Measurements from ENCODE around the gene LRRC43. TPM values are rescaled to one million over a fixed set of nuclear protein-coding genes. Genes with fewer than 3 reads are reported as not detected.

LRRC43 gene
- total and polyA plus RNA-seq, 4 donors, result 0.03 to 0.67 (median 0.13) TPM; not detected in 1

GRCh38 chr12:122215771-122216170, 32.8 kb downstream of the LRRC43 start:
- no peaks in the 10 kb centered on the region for H3K9me3 ChIP-seq (ENCODE audit: control insufficient read depth in 4 of 4, low read length in 3 of 4)
- no peaks in the 10 kb centered on the region for H3K27me3 ChIP-seq (ENCODE audit: control insufficient read depth in 4 of 4, insufficient read depth in 4 of 4, low read length in 3 of 4)
- TF ChIP-seq ZBTB33 (IDR thresholded peaks at IDR 0.05) (no peak), NR2F2 (IDR thresholded peaks at IDR 0.05) (no peak)
- H3K36me3 ChIP-seq (ENCODE audit: control insufficient read depth in 4 of 4, insufficient read depth in 3 of 4, low read depth in 1 of 4, low read length in 3 of 4), result peaks cover 18 to 79% (median 64%) of the 10 kb centered on the region in 4 donors
- no peak overlapping the region for H3K4me3 ChIP-seq (ENCODE audit: low read depth in 1 of 3, low read length in 3 of 3)
- H3K4me1 ChIP-seq (ENCODE audit: control insufficient read depth in 4 of 4, insufficient read depth in 4 of 4, low read length in 3 of 4), result no peaks in the 10 kb centered on the region
- no peak overlapping the region for H3K27ac ChIP-seq (ENCODE audit: low read depth in 1 of 2, low read length in 2 of 2)
- no peak overlapping the region for H3K9ac ChIP-seq (ENCODE audit: low read depth in 1 of 2, low read length in 2 of 2)
- DNase-seq (ENCODE audit: low spot score), result no peak
- WGBS, result 97% methylated on average over 5 of the region's 5 CpGs

GRCh38 chr12:122216445-122216844, 33.5 kb downstream of the LRRC43 start:
- DNase-seq (ENCODE audit: low spot score), result no peak
- no peaks in the 10 kb centered on the region for H3K9me3 ChIP-seq (ENCODE audit: control insufficient read depth in 4 of 4, low read length in 3 of 4)
- H3K9ac ChIP-seq (ENCODE audit: low read depth in 1 of 2, low read length in 2 of 2), result no peak overlapping the region
- H3K27me3 ChIP-seq (ENCODE audit: control insufficient read depth in 4 of 4, insufficient read depth in 4 of 4, low read length in 3 of 4), result no peaks in the 10 kb centered on the region
- peaks cover 14 to 82% (median 65%) of the 10 kb centered on the region in 4 donors for H3K36me3 ChIP-seq (ENCODE audit: control insufficient read depth in 4 of 4, insufficient read depth in 3 of 4, low read depth in 1 of 4, low read length in 3 of 4)
- WGBS, result 94% methylated on average over 1 of the region's 1 CpG
- TF ChIP-seq FOXA2 (IDR thresholded peaks at IDR 0.05) (no peak), GABPA (IDR thresholded peaks at IDR 0.05 in 1 of 2, conservative IDR thresholded peaks at IDR 0.05 in 1 of 2) (no peak), MAX (IDR thresholded peaks at IDR 0.05) (no peak), JUND (IDR thresholded peaks at IDR 0.05) (no peak), RXRA (IDR thresholded peaks at IDR 0.05) (no peak), YY1 (IDR thresholded peaks at IDR 0.05) (no peak), ATF3 (IDR thresholded peaks at IDR 0.05) (no peak), TAF1 (conservative IDR thresholded peaks at IDR 0.05) (no peak), ZBTB33 (IDR thresholded peaks at IDR 0.05) (no peak), NR2F2 (IDR thresholded peaks at IDR 0.05) (no peak), SP1 (IDR thresholded peaks at IDR 0.05) (no peak), HNF4A (conservative IDR thresholded peaks at IDR 0.05) (no peak), EGR1 (IDR thresholded peaks at IDR 0.05; ENCODE audit: low read depth in 2 of 2) (no peak), CTCF (IDR thresholded peaks at IDR 0.05; ENCODE audit: low read depth, low read length, missing input control) (no peak), HNF4G (IDR thresholded peaks at IDR 0.05) (no peak), RAD21 (IDR thresholded peaks at IDR 0.05) (no peak)
- no peak overlapping the region for H3K27ac ChIP-seq (ENCODE audit: low read depth in 1 of 2, low read length in 2 of 2)
- no peaks in the 10 kb centered on the region for H3K4me1 ChIP-seq (ENCODE audit: control insufficient read depth in 4 of 4, insufficient read depth in 4 of 4, low read length in 3 of 4)
- no peak overlapping the region for H3K4me3 ChIP-seq (ENCODE audit: low read depth in 1 of 3, low read length in 3 of 3)
